OCI-LY1 (cell line): Measurements from ENCODE around the gene PSMD14.
"Not testable (repeated sequence)": the region's sequence is repeated elsewhere in the genome, so short reads cannot be mapped to it uniquely, and the experiment has no call there.

Experiments used
- H2AFZ ChIP-seq: fragments of 200-600 bp; sonication (generic), shearing (Covaris generic); 2 replicates; pipeline ENCODE4 v1.6.0; 2014; ENCODE audit warnings: antibody characterized with exemption, mild to moderate bottlenecking, low read length
- H3F3A ChIP-seq: fragments of 200-600 bp; sonication (generic), shearing (Covaris generic); 2 replicates; pipeline ENCODE4 v1.6.0; 2014; ENCODE audit warnings: mild to moderate bottlenecking, antibody characterized with exemption, low read length, moderate library complexity; ENCODE audit not compliant: insufficient read depth
- H3K27ac ChIP-seq: fragments of 200-600 bp; sonication (generic); 2 replicates; pipeline ENCODE4 v1.5.1; 2014; ENCODE audit warnings: low read length, mixed run types, mild to moderate bottlenecking, low read depth; ENCODE audit not compliant: poor library complexity, severe bottlenecking
- H3K27me3 ChIP-seq: fragments of 200-600 bp; sonication (generic); 2 replicates; pipeline ENCODE4 v1.6.0; 2014; ENCODE audit warnings: antibody characterized with exemption, mild to moderate bottlenecking, low read length, moderate library complexity; ENCODE audit not compliant: insufficient read depth
- H3K36me3 ChIP-seq: fragments of 200-600 bp; sonication (generic); 2 replicates; pipeline ENCODE4 v1.6.1; 2014; ENCODE audit warnings: mild to moderate bottlenecking, antibody characterized with exemption, low read length, moderate library complexity, mixed read lengths; ENCODE audit not compliant: insufficient read depth
- H3K4me1 ChIP-seq: fragments of 200-600 bp; sonication (generic); 2 replicates; pipeline ENCODE4 v1.5.1; 2014; ENCODE audit warnings: mild to moderate bottlenecking, low read length, moderate library complexity; ENCODE audit not compliant: insufficient read depth, severe bottlenecking
- H3K4me2 ChIP-seq: fragments of 200-600 bp; sonication (generic), shearing (Covaris generic); 2 replicates; pipeline ENCODE4 v1.6.1; 2014; ENCODE audit warnings: low read length
- H3K4me3 ChIP-seq: fragments of 200-600 bp; sonication (generic); 2 replicates; pipeline ENCODE4 v1.5.1; 2014; ENCODE audit warnings: low read length, low read depth, mild to moderate bottlenecking, mixed read lengths; ENCODE audit not compliant: poor library complexity, severe bottlenecking
- H3K79me2 ChIP-seq: fragments of 200-600 bp; shearing (Covaris generic); 2 replicates; pipeline ENCODE4 v1.6.1; 2016; ENCODE audit warnings: mixed run types, low read length, mixed read lengths; ENCODE audit not compliant: insufficient read depth
- H3K9ac ChIP-seq: fragments of 200-600 bp; sonication (generic), shearing (Covaris generic); 2 replicates; pipeline ENCODE4 v1.6.1; 2014; ENCODE audit warnings: mild to moderate bottlenecking, low read length, mixed read lengths
- H3K9me2 ChIP-seq: fragments of 200-600 bp; sonication (generic), shearing (Covaris generic); 2 replicates; pipeline ENCODE4 v1.6.1; 2014; ENCODE audit warnings: low read depth, mild to moderate bottlenecking, low read length, mixed read lengths
- H3K9me3 ChIP-seq: fragments of 200-600 bp; shearing (Covaris generic); 2 replicates; pipeline ENCODE4 v1.6.1; 2014; ENCODE audit warnings: low read length, mixed read lengths
- H4K20me1 ChIP-seq: fragments of 200-600 bp; sonication (generic), shearing (Covaris generic); 2 replicates; pipeline ENCODE4 v1.6.0; 2016; ENCODE audit warnings: mild to moderate bottlenecking, low read length; ENCODE audit not compliant: insufficient read depth
- EZH2 ChIP-seq: fragments of 200-600 bp; sonication (generic), shearing (Covaris generic); IDR thresholded peaks from 2 replicates; pipeline ENCODE4 v1.8.0; 2017; ENCODE audit warnings: borderline replicate concordance, mixed run types, mild to moderate bottlenecking, antibody characterized with exemption, low read length, moderate library complexity, mixed read lengths
- TF ChIP-seq, protein P1 (sequence below): fragments of 200-600 bp; sonication (generic), shearing (Covaris generic); IDR thresholded peaks from 2 replicates; pipeline ENCODE4 v1.5.1; 2017; ENCODE audit warnings: mild to moderate bottlenecking, antibody characterized with exemption, low read length, moderate library complexity, mixed read lengths

The PSMD14 gene

GRCh38 chr2:161332371-161332967, 24.2 kb downstream of the PSMD14 start:
- Histone ChIP-seq H3K4me2 (no peak overlapping the region), H3K9ac (no peak overlapping the region), H3F3A (peaks cover 4% of the 10 kb centered on the region; the same call in 1 of the 2 replicates), H3K36me3 (peaks cover 46% of the 10 kb centered on the region), H4K20me1 (no peaks in the 10 kb centered on the region), H3K79me2 (peaks cover 68% of the 10 kb centered on the region), H3K9me3 (no peaks in the 10 kb centered on the region), H3K4me1 (no peaks in the 10 kb centered on the region), H3K9me2 (no peaks in the 10 kb centered on the region), H3K4me3 (no peak overlapping the region), H3K27ac (no peak overlapping the region), H3K27me3 (no peaks in the 10 kb centered on the region), H2AFZ (no peak overlapping the region)
- TF ChIP-seq, protein P1, sequence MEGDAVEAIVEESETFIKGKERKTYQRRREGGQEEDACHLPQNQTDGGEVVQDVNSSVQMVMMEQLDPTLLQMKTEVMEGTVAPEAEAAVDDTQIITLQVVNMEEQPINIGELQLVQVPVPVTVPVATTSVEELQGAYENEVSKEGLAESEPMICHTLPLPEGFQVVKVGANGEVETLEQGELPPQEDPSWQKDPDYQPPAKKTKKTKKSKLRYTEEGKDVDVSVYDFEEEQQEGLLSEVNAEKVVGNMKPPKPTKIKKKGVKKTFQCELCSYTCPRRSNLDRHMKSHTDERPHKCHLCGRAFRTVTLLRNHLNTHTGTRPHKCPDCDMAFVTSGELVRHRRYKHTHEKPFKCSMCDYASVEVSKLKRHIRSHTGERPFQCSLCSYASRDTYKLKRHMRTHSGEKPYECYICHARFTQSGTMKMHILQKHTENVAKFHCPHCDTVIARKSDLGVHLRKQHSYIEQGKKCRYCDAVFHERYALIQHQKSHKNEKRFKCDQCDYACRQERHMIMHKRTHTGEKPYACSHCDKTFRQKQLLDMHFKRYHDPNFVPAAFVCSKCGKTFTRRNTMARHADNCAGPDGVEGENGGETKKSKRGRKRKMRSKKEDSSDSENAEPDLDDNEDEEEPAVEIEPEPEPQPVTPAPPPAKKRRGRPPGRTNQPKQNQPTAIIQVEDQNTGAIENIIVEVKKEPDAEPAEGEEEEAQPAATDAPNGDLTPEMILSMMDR: no peak
- no peak for TF ChIP-seq EZH2

DNA sequence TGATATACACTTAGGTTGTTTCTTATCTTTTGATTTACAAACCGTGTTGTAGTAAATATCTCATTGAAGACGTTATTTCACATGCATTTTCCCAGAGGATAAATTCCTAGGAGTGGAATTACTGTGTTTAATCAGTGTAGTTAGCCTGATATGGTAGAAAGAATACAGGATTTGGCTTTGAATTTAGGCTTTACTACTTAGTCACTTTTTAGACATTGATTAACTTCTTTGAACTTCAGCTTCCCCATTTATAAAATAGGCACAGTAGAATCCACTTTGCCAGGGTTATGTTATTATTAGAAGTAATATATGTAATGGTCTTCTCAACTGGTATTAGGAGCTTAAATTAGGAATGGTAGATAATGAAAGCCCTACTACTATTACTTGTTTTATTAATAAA, 27.4 kb downstream of the PSMD14 start:
- H3K79me2 ChIP-seq: peaks cover 64% of the 10 kb centered on the region
- no peaks in the 10 kb centered on the region for H4K20me1 ChIP-seq
- no peaks in the 10 kb centered on the region for H3K27me3 ChIP-seq
- no peaks in the 10 kb centered on the region for H3K4me1 ChIP-seq
- no peaks in the 10 kb centered on the region for H3F3A ChIP-seq
- no peak overlapping the region for H3K4me3 ChIP-seq
- H3K9me3 ChIP-seq: 0 out of 2 replicates have a peak, but pooled peaks cover 2% of the 10 kb centered on the region
- H3K4me2 ChIP-seq: no peak overlapping the region
- H3K27ac ChIP-seq: no peak overlapping the region
- no peaks in the 10 kb centered on the region for H3K9me2 ChIP-seq
- peaks cover 37% of the 10 kb centered on the region for H3K36me3 ChIP-seq
- H2AFZ ChIP-seq: no peak overlapping the region
- no peak for TF ChIP-seq EZH2
- TF ChIP-seq, protein P1: no peak
- no peak overlapping the region for H3K9ac ChIP-seq

- H3K27me3 ChIP-seq: no peaks in the 10 kb centered on the region
- H3K9me3 ChIP-seq: peaks cover 2% of the 10 kb centered on the region; the same call in 1 of the 2 replicates
- no peak overlapping the region for H3K4me2 ChIP-seq
- H3K27ac ChIP-seq: no peak overlapping the region
- H3K79me2 ChIP-seq: peaks cover 66% of the 10 kb centered on the region
- H4K20me1 ChIP-seq: no peaks in the 10 kb centered on the region
- H3K4me3 ChIP-seq: no peak overlapping the region
- no peak overlapping the region for H3K9ac ChIP-seq
- H2AFZ ChIP-seq: no peak overlapping the region
- H3F3A ChIP-seq: no peaks in the 10 kb centered on the region
- TF ChIP-seq, protein P1: no peak
- TF ChIP-seq EZH2: no peak
- H3K36me3 ChIP-seq: peaks cover 36% of the 10 kb centered on the region
- H3K4me1 ChIP-seq: no peaks in the 10 kb centered on the region
- no peaks in the 10 kb centered on the region for H3K9me2 ChIP-seq
These were observed 29.0 kb downstream of the PSMD14 start for GRCh38 chr2:161337247-161337646.

GRCh38 chr2:161339532-161339931, 31.3 kb downstream of the PSMD14 start:
- H3F3A ChIP-seq, H4K20me1 ChIP-seq, H3K9me2 ChIP-seq, H3K4me3 ChIP-seq, H3K9me3 ChIP-seq, H3K4me1 ChIP-seq, H3K27me3 ChIP-seq, H2AFZ ChIP-seq, H3K27ac ChIP-seq, H3K9ac ChIP-seq, H3K4me2 ChIP-seq: not testable (repeated sequence)
- Histone ChIP-seq H3K36me3 (peaks cover 39% of the 10 kb centered on the region), H3K79me2 (peaks cover 71% of the 10 kb centered on the region)

DNA sequence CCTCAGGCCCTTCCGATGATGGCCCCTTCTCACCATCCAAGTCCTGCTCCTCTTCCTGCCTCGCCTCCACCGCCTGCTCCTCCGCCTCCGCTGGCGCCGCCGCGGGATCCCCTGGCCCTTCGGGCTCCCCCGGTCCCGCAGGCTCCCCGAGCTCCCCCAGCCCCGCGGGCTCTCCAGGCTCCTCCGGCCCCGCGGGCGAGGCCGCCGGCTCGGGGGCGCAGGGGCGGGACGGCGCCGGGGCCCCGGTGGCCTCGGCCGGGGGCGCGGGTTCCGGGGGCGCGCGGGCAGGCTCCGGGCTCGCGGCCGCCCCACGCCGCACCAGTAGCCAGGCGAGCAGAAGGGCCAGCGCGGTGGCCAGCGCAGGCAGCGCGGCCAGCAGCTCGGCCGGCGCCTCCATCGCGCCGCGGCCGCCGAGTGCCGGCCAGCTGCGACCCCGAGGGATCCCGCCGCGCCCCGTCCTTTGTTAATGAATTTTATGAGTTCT, 32.7 kb downstream of the PSMD14 start:
- H3K36me3 ChIP-seq: peaks cover 37% of the 10 kb centered on the region
- H3K4me2 ChIP-seq, H3K4me1 ChIP-seq, H3K9ac ChIP-seq, H3K4me3 ChIP-seq, H4K20me1 ChIP-seq, H3K27me3 ChIP-seq, H3K9me3 ChIP-seq, H3K9me2 ChIP-seq, H3F3A ChIP-seq, H3K27ac ChIP-seq, H2AFZ ChIP-seq: not testable (repeated sequence)
- H3K79me2 ChIP-seq: peaks cover 69% of the 10 kb centered on the region
